SU-DHL-6 (cell line): Measurements from ENCODE around the gene ARPC4.

Source experiments
- CTCF ChIP-seq: fragments of 200-600 bp; sonication (generic); IDR thresholded peaks from one replicate; pipeline ENCODE4 v1.5.1; 2017; ENCODE audit warnings: antibody characterized with exemption, mild to moderate bottlenecking, low read length, moderate library complexity; ENCODE audit not compliant: insufficient read depth, poor library complexity, severe bottlenecking
- EZH2phosphoT487 ChIP-seq: fragments of 200-600 bp; sonication (generic), shearing (Covaris generic); conservative IDR thresholded peaks from 2 replicates; pipeline ENCODE4 v1.6.1; 2018; ENCODE audit warnings: mild to moderate bottlenecking, antibody characterized with exemption, low read length, moderate library complexity, mixed read lengths

GRCh38 chr3:9781551-9781950, 11.3 kb upstream of the ARPC4 start:
- no peak for TF ChIP-seq CTCF
- TF ChIP-seq EZH2phosphoT487, result no peak
